OCI-LY7 (cell line): Measurements from ENCODE around the gene HAX1. TPM values are rescaled to one million over a fixed set of nuclear protein-coding genes. Genes with fewer than 3 reads are reported as not detected.
"Not testable (repeated sequence)": the region's sequence is repeated elsewhere in the genome, so short reads cannot be mapped to it uniquely, and the experiment has no call there.

ENCODE experiments used
- BruUV-seq: library from RNA; stranded (reverse); fragments of 400-500 nt; replicated peaks from 2 replicates; lab custom pipeline; 2021; lab: Mats Ljungman, UMichigan
- CTCF ChIA-PET: fragments of 300-600 bp; sonication (Branson Sonifier 250); formaldehyde crosslinking; loops from one replicate; lab custom pipeline; 2022; ENCODE audit warnings: antibody characterized with exemption; ENCODE audit not compliant: unreplicated experiment; lab: Charles Lee
- POLR2A ChIA-PET: fragments of 300-600 bp; sonication (Branson Sonifier 250); formaldehyde crosslinking; loops from one replicate; lab custom pipeline; 2022; ENCODE audit warnings: antibody characterized with exemption; lab: Charles Lee
- DNase-seq: peaks from one replicate; pipeline ENCODE4 v3.0.0-alpha.2; 2015; ENCODE audit warnings: low spot score
- H2AFZ ChIP-seq: fragments of 200-600 bp; sonication (generic), shearing (Covaris generic); 2 replicates; pipeline ENCODE4 v1.6.1; 2014; ENCODE audit warnings: mild to moderate bottlenecking, antibody characterized with exemption, low read length, moderate library complexity
- H3K27ac ChIP-seq: fragments of 200-600 bp; sonication (generic); 2 replicates; pipeline ENCODE4 v1.5.1; 2014; ENCODE audit warnings: mixed run types, low read depth, mild to moderate bottlenecking, moderate library complexity, low read length, inconsistent platforms; ENCODE audit not compliant: poor library complexity, severe bottlenecking
- H3K36me3 ChIP-seq: fragments of 200-600 bp; sonication (generic); 2 replicates; pipeline ENCODE4 v1.6.1; 2014; ENCODE audit warnings: mild to moderate bottlenecking, antibody characterized with exemption, low read length, moderate library complexity, mixed read lengths; ENCODE audit not compliant: insufficient read depth
- H3K4me1 ChIP-seq: fragments of 200-600 bp; sonication (generic); 2 replicates; pipeline ENCODE4 v1.5.1; 2014; ENCODE audit warnings: mild to moderate bottlenecking, low read length; ENCODE audit not compliant: insufficient read depth, poor library complexity, severe bottlenecking
- H3K4me2 ChIP-seq: fragments of 200-600 bp; sonication (generic); 2 replicates; pipeline ENCODE4 v1.6.1; 2014; ENCODE audit warnings: mild to moderate bottlenecking, low read length
- H3K4me3 ChIP-seq: fragments of 200-600 bp; sonication (generic); 2 replicates; pipeline ENCODE4 v1.5.1; 2014; ENCODE audit warnings: mild to moderate bottlenecking, low read depth, low read length; ENCODE audit not compliant: poor library complexity, severe bottlenecking
- H3K79me2 ChIP-seq: fragments of 200-600 bp; sonication (generic); 2 replicates; pipeline ENCODE4 v1.6.1; 2016; ENCODE audit warnings: low read depth, mild to moderate bottlenecking, low read length, moderate library complexity, mixed read lengths; ENCODE audit not compliant: insufficient read depth
- H3K9me2 ChIP-seq: fragments of 200-600 bp; sonication (generic); 2 replicates; pipeline ENCODE4 v1.6.1; 2016; ENCODE audit warnings: mild to moderate bottlenecking, low read length, mixed read lengths; ENCODE audit not compliant: insufficient read depth
- H3K9me3 ChIP-seq: fragments of 200-600 bp; sonication (generic); 2 replicates; pipeline ENCODE4 v1.6.1; 2014; ENCODE audit warnings: mild to moderate bottlenecking, mixed run types, low read length, mixed read lengths
- H4K20me1 ChIP-seq: fragments of 200-600 bp; sonication (generic); 2 replicates; pipeline ENCODE4 v1.6.1; 2014; ENCODE audit warnings: mild to moderate bottlenecking, antibody characterized with exemption, low read length, moderate library complexity, mixed read lengths; ENCODE audit not compliant: insufficient read depth
- EZH2phosphoT487 ChIP-seq: fragments of 200-600 bp; sonication (generic); IDR thresholded peaks from 2 replicates; pipeline ENCODE4 v1.6.1; 2018; ENCODE audit warnings: low read depth, borderline replicate concordance, mild to moderate bottlenecking, mixed run types, antibody characterized with exemption, low read length, moderate library complexity, mixed read lengths
- intact Hi-C: fragments of 100-400 bp; cut with micrococcal nuclease; formaldehyde crosslinking; loops from one replicate; pipeline ENCODE4 v1.10.0; 2022; ENCODE audit not compliant: unreplicated experiment
- total RNA-seq, 2 experiments: library from RNA; depleted of rRNA in 1 of 2; stranded (reverse); fragments of >200 nt in 1 of 2; shearing (Covaris generic) in 1 of 2; gene quantifications; 2 replicates each; pipeline ENCODE4 v1.2.3, GENCODE V29; 2014 to 2022
- TF ChIP-seq, protein P1 (sequence below): fragments of 200-600 bp; sonication (generic); conservative IDR thresholded peaks from 2 replicates; pipeline ENCODE4 v1.5.1; 2014; ENCODE audit warnings: mild to moderate bottlenecking, antibody characterized with exemption, low read length, moderate library complexity, mixed read lengths

Gene HAX1
- total RNA-seq, 2 experiments from 2014 or later, result 170 to 196 TPM

DNA sequence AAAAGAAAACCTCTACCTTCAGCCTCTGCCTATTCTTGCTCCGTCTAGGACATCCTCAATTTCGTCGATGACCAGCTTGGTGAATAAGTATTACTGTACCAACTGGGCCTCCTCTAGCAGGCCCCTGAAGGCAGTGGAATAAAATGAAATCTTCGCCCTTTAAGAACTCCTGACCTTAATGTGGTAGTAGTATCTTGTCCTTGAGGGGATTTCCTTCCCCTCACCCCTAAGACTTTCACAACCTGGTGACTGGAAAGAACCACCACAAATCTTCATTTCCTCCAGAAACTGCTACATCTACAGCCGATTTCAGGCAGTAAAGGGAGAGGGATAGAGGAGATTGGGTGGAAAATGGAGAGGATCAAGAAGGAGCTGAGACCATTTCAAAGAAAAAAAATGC is 1.6 kb upstream of the HAX1 start:
- intact Hi-C loops, result no loop called here
- no peak for TF ChIP-seq EZH2phosphoT487
- TF ChIP-seq, protein P1, sequence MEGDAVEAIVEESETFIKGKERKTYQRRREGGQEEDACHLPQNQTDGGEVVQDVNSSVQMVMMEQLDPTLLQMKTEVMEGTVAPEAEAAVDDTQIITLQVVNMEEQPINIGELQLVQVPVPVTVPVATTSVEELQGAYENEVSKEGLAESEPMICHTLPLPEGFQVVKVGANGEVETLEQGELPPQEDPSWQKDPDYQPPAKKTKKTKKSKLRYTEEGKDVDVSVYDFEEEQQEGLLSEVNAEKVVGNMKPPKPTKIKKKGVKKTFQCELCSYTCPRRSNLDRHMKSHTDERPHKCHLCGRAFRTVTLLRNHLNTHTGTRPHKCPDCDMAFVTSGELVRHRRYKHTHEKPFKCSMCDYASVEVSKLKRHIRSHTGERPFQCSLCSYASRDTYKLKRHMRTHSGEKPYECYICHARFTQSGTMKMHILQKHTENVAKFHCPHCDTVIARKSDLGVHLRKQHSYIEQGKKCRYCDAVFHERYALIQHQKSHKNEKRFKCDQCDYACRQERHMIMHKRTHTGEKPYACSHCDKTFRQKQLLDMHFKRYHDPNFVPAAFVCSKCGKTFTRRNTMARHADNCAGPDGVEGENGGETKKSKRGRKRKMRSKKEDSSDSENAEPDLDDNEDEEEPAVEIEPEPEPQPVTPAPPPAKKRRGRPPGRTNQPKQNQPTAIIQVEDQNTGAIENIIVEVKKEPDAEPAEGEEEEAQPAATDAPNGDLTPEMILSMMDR, result no peak
- H3K9me3 ChIP-seq, result no peaks in the 10 kb centered on the region
- no peak for DNase-seq
- CTCF ChIA-PET, result no interaction called here
- no peak overlapping the region for H3K4me2 ChIP-seq
- BruUV-seq, result no TSS peak
- no peak overlapping the region for H3K4me3 ChIP-seq
- peaks cover 60% of the 10 kb centered on the region for H3K36me3 ChIP-seq
- no peak overlapping the region for H2AFZ ChIP-seq
- no peaks in the 10 kb centered on the region for H4K20me1 ChIP-seq
- H3K79me2 ChIP-seq, result peaks cover 14% of the 10 kb centered on the region; the same call in 1 of the 2 replicates
- H3K4me1 ChIP-seq, result peaks cover 21% of the 10 kb centered on the region
- POLR2A ChIA-PET, result interaction anchor here (0.9 kb wide), 1 partner anchor 71 kb away, joined by 5 read pairs; no protein-coding TSS in a partner anchor
- H3K27ac ChIP-seq, result no peak overlapping the region
- H3K9me2 ChIP-seq, result no peaks in the 10 kb centered on the region

DNA sequence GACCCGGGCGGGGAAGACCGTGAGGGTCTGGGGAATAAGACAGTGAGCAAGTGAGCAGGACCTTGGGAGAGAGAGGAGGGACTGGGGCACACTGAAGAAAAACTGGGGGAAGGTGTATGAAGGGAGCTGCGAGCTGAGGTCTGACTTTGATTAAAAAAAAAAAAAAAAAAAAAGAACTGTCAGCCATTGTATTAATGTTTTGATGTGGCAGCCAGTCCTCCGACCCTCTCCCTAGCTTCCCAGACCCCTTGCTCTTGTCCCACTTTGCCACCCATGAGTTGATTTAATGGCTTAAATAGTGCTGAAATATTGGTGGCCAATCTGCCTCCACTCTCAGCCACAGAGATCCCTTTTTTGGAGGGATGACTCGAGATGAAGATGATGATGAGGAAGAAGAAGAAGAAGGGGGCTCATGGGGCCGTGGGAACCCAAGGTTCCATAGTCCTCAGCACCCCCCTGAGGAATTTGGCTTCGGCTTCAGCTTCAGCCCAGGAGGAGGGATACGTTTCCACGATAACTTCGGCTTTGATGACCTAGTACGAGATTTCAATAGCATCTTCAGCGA is 652 bp downstream of the HAX1 start:
- no peak for TF ChIP-seq EZH2phosphoT487
- TF ChIP-seq, protein P1, result no peak
- TSS peak; percentile 81 for BruUV-seq
- no peaks in the 10 kb centered on the region for H4K20me1 ChIP-seq
- no peaks in the 10 kb centered on the region for H3K9me2 ChIP-seq
- intact Hi-C loops, result loop anchor here (1.0 kb wide), 4 partner anchors 53 to 283 kb away; partner anchors contain the start of genes RPS27 and UBAP2L
- peak overlapping the region; percentile 92 for H3K4me3 ChIP-seq
- H3K79me2 ChIP-seq, result peaks cover 14% of the 10 kb centered on the region; the same call in 1 of the 2 replicates
- DNase-seq, result no peak
- H2AFZ ChIP-seq, result peak overlapping the region; percentile 81
- H3K4me2 ChIP-seq, result peak overlapping the region; percentile 95
- H3K9me3 ChIP-seq, result no peaks in the 10 kb centered on the region
- H3K4me1 ChIP-seq, result peaks cover 21% of the 10 kb centered on the region
- peak overlapping the region; percentile 74 for H3K27ac ChIP-seq
- ChIA-PET POLR2A (interaction anchor here (0.6 to 1.4 kb wide), 5 partner anchors 11 to 76 kb away, joined by 3 to 5 read pairs (median 4); no protein-coding TSS in a partner anchor), CTCF (no interaction called here)
- peaks cover 56% of the 10 kb centered on the region for H3K36me3 ChIP-seq

DNA sequence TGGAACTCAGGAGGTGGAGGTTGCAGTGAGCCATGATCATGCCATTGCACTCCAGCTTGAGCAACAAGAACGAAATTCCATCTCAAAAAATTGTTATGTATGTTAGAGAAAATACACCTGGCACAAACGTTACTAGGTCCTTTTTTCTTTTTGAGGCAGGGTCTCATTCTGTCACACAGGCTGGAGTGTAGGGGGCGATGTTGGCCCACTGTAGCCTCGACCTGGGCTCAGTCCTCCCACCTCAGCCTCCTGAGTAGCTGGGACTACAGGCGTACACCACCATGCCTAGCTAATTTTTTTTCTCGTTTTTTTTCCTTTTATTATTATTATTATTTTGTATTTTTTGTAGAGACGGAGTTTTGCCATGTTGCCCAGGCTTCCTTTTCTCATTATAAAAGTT is 4.4 kb downstream of the HAX1 start:
- ChIA-PET POLR2A (interaction anchor here (0.5 to 0.6 kb wide), 2 partner anchors 21 to 56 kb away, joined by 3 to 4 read pairs; partner anchors contain the start of gene UBAP2L), CTCF (no interaction called here)
- peak; percentile 17 for DNase-seq
- Histone ChIP-seq H3K4me3 (no peak overlapping the region), H2AFZ (no peak overlapping the region), H3K4me2 (no peak overlapping the region), H3K9me3 (no peaks in the 10 kb centered on the region), H3K36me3 (peaks cover 25% of the 10 kb centered on the region), H4K20me1 (no peaks in the 10 kb centered on the region), H3K4me1 (peaks cover 13% of the 10 kb centered on the region), H3K79me2 (peaks cover 14% of the 10 kb centered on the region; the same call in 1 of the 2 replicates), H3K27ac (no peak overlapping the region), H3K9me2 (no peaks in the 10 kb centered on the region)
- intact Hi-C loops, result no loop called here
- BruUV-seq, result no TSS peak
- TF ChIP-seq, protein P1, result peak; percentile 60; the same call in 1 of the 2 replicates
- TF ChIP-seq EZH2phosphoT487, result no peak

DNA sequence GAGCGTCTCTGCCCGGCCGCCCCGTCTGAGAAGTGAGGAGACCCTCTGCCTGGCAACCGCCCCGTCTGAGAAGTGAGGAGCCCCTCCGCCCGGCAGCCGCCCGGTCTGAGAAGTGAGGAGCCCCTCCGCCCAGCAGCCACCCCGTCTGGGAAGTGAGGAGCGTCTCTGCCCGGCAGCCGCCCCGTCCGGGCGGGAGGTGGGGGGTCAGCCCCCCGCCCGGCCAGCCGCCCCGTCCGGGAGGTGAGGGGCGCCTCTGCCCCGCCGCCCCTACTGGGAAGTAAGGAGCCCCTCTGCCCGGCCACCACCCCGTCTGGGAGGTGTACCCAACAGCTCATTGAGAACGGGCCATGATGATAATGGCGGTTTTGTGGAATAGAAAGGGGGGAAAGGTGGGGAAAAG is 15.2 kb downstream of the HAX1 start:
- H3K4me1 ChIP-seq, BruUV-seq, DNase-seq, H3K79me2 ChIP-seq, H3K9me2 ChIP-seq, H3K27ac ChIP-seq, H3K36me3 ChIP-seq, H3K4me2 ChIP-seq, H3K4me3 ChIP-seq, H4K20me1 ChIP-seq, POLR2A ChIA-PET, intact Hi-C loops, CTCF ChIA-PET, H3K9me3 ChIP-seq, H2AFZ ChIP-seq: not testable (repeated sequence)
